HepG2 (cell line): ENCODE data around the gene TBCD. TPM values are rescaled to one million over a fixed set of nuclear protein-coding genes. Genes with fewer than 3 reads are reported as not detected.

Source experiments
- ATAC-seq: fragments of 200-7000 bp; cut with Tn5 transposase; 3 replicates; pipeline ENCODE4 v1.9.1; 2020; ENCODE audit warnings: mild to moderate bottlenecking, moderate library complexity
- BruUV-seq: library from RNA; stranded (reverse); fragments of 400-500 nt; replicated peaks from 2 replicates; lab custom pipeline; 2021; lab: Mats Ljungman, UMichigan
- CTCF ChIA-PET: fragments of 300-600 bp; formaldehyde crosslinking; extraction: SDS; loops from one replicate; lab custom pipeline; 2021; ENCODE audit warnings: low total read pairs, inconsistent platforms, low intra/inter-chr PET ratio; lab: Yijun Ruan, JAX
- POLR2A ChIA-PET: fragments of 350-600 bp; sonication (Branson Sonifier 250); formaldehyde crosslinking; loops from one replicate; lab custom pipeline; 2020; ENCODE audit warnings: antibody characterized with exemption, inconsistent platforms; lab: Yijun Ruan, JAX
- DNase-seq: peaks from one replicate; pipeline ENCODE4 v3.0.0-alpha.2; 2015; ENCODE audit warnings: low spot score
- FAIRE-seq: peaks from 3 replicates; lab custom pipeline; 2011; peaks lifted over from hg19 to GRCh38; lab: Jason Lieb, UNC
- H2AFZ ChIP-seq: one replicate; pipeline ENCODE4 v1.6.1; 2011; ENCODE audit warnings: low read length, inconsistent platforms
- H3K27ac ChIP-seq: fragments of 300-600 bp; 3 replicates; pipeline ENCODE4 v1.8.0; 2011; ENCODE audit warnings: mixed run types, mild to moderate bottlenecking, mixed read lengths, low read length, inconsistent platforms; ENCODE audit not compliant: insufficient read depth; ENCODE audit errors: extremely low read length
- H3K27me3 ChIP-seq, 2 experiments: fragments of 200-600 bp in 1 of 2; 2 replicates in 1 of 2; 3 replicates in 1 of 2; pipeline versions ENCODE4 v1.6.0 to v1.8.0; 2011; ENCODE audit warnings: low read length in 2 of 2, mild to moderate bottlenecking in 2 of 2, moderate library complexity in 2 of 2, inconsistent platforms in 1 of 2; ENCODE audit not compliant: insufficient read depth in 2 of 2, control insufficient read depth in 1 of 2
- H3K36me3 ChIP-seq, 2 experiments: fragments of 200-600 bp in 1 of 2; replicated peaks in 1 of 2; 2 replicates in 1 of 2; 3 replicates in 1 of 2; pipeline versions ENCODE4 v1.5.1 to v1.8.0; 2011; ENCODE audit warnings: low read length in 2 of 2, inconsistent platforms in 1 of 2; ENCODE audit not compliant: insufficient read depth in 2 of 2, control insufficient read depth in 1 of 2
- H3K4me1 ChIP-seq: 2 replicates; pipeline ENCODE4 v1.5.1; 2012; ENCODE audit warnings: low read length, inconsistent platforms; ENCODE audit not compliant: insufficient read depth
- H3K4me2 ChIP-seq: 2 replicates; pipeline ENCODE4 v1.6.0; 2011; ENCODE audit warnings: low read depth, low read length, inconsistent platforms
- H3K4me3 ChIP-seq, 3 experiments: fragments of 200-600 bp in 1 of 3; sonication (generic), shearing (Covaris generic) in 1 of 3; replicated peaks in 1 of 3; 2 replicates each; pipeline ENCODE4 v1.5.1; 2011 to 2016; ENCODE audit warnings: low read length in 3 of 3, inconsistent platforms in 2 of 3, low read depth in 2 of 3, mild to moderate bottlenecking in 2 of 3, control low read depth in 1 of 3, mixed read lengths in 1 of 3; ENCODE audit not compliant: insufficient read depth in 1 of 3
- H3K79me2 ChIP-seq: one replicate; pipeline ENCODE4 v1.6.1; 2011; ENCODE audit warnings: low read length, inconsistent platforms; ENCODE audit not compliant: insufficient read depth
- H3K9ac ChIP-seq: 2 replicates; pipeline ENCODE4 v1.6.0; 2011; ENCODE audit warnings: mild to moderate bottlenecking, low read depth, low read length, inconsistent platforms; ENCODE audit not compliant: insufficient read depth
- H3K9me3 ChIP-seq: 2 replicates; pipeline ENCODE4 v1.5.1; 2012; ENCODE audit warnings: mild to moderate bottlenecking, low read length
- H4K20me1 ChIP-seq: 2 replicates; pipeline ENCODE4 v1.6.0; 2011; ENCODE audit warnings: inconsistent platforms, mild to moderate bottlenecking, low read length, moderate library complexity; ENCODE audit not compliant: insufficient read depth
- BORCS8-MEF2B ChIP-seq: sonication (generic); formaldehyde crosslinking; IDR thresholded peaks from 2 replicates; pipeline ENCODE4 v1.8.0; 2022; ENCODE audit warnings: mild to moderate bottlenecking, missing genetic modification reagents
- CTCF ChIP-seq: sonication (generic); formaldehyde crosslinking; IDR thresholded peaks from 2 replicates; pipeline ENCODE4 v1.5.0; 2020; ENCODE audit warnings: mild to moderate bottlenecking, missing genetic modification reagents, moderate library complexity
- ERF ChIP-seq: IDR thresholded peaks from 2 replicates; pipeline ENCODE4 v1.6.1; 2018; ENCODE audit warnings: missing biosample characterization, missing genetic modification reagents
- GZF1 ChIP-seq: sonication (generic); formaldehyde crosslinking; IDR thresholded peaks from 2 replicates; pipeline ENCODE4 v1.5.1; 2020; ENCODE audit warnings: mild to moderate bottlenecking, missing genetic modification reagents
- HDAC1 ChIP-seq: sonication (generic); formaldehyde crosslinking; IDR thresholded peaks from 2 replicates; pipeline ENCODE4 v1.5.1; 2020; ENCODE audit warnings: mild to moderate bottlenecking, missing genetic modification reagents
- HOXA5 ChIP-seq: sonication (generic); formaldehyde crosslinking; IDR thresholded peaks from 2 replicates; pipeline ENCODE4 v1.4.0; 2020; ENCODE audit warnings: missing genetic modification reagents
- MXD1 ChIP-seq: sonication (generic); formaldehyde crosslinking; IDR thresholded peaks from 2 replicates; pipeline ENCODE4 v1.4.0; 2020; ENCODE audit warnings: mild to moderate bottlenecking, missing genetic modification reagents
- MYC ChIP-seq: sonication (generic); formaldehyde crosslinking; IDR thresholded peaks from 2 replicates; pipeline ENCODE4 v1.9.0; 2021; ENCODE audit warnings: missing genetic modification reagents, borderline replicate concordance
- MZF1 ChIP-seq: sonication (generic); formaldehyde crosslinking; IDR thresholded peaks from 2 replicates; pipeline ENCODE4 v1.8.1; 2023; ENCODE audit warnings: mild to moderate bottlenecking, missing genetic modification reagents, borderline replicate concordance
- RXRA ChIP-seq: sonication (generic); formaldehyde crosslinking; IDR thresholded peaks from 2 replicates; pipeline ENCODE4 v1.5.1; 2020; ENCODE audit warnings: missing genetic modification reagents
- SAP130 ChIP-seq: IDR thresholded peaks from 2 replicates; pipeline ENCODE4 v1.6.1; 2016; ENCODE audit warnings: low read depth
- SRY ChIP-seq: sonication (generic); formaldehyde crosslinking; IDR thresholded peaks from 2 replicates; pipeline ENCODE4 v1.8.0; 2022; ENCODE audit warnings: mild to moderate bottlenecking, missing genetic modification reagents
- TEAD2 ChIP-seq: sonication (generic); formaldehyde crosslinking; IDR thresholded peaks from 2 replicates; pipeline ENCODE4 v1.9.0; 2021; ENCODE audit warnings: missing genetic modification reagents
- ZBTB49 ChIP-seq: sonication (generic); formaldehyde crosslinking; IDR thresholded peaks from 2 replicates; pipeline ENCODE4 v1.4.0; 2020; ENCODE audit warnings: missing genetic modification reagents, borderline replicate concordance
- ZNF230 ChIP-seq: sonication (generic); formaldehyde crosslinking; IDR thresholded peaks from 2 replicates; pipeline ENCODE4 v1.4.0; 2020; ENCODE audit warnings: mild to moderate bottlenecking, missing genetic modification reagents
- ZNF367 ChIP-seq: sonication (generic); formaldehyde crosslinking; IDR thresholded peaks from 2 replicates; pipeline ENCODE4 v1.4.0; 2020; ENCODE audit warnings: missing genetic modification reagents, borderline replicate concordance
- ZNF460 ChIP-seq: sonication (generic); formaldehyde crosslinking; IDR thresholded peaks from 2 replicates; pipeline ENCODE4 v1.5.1; 2020; ENCODE audit warnings: missing genetic modification reagents, mild to moderate bottlenecking, borderline replicate concordance
- ZNF549 ChIP-seq: sonication (generic); formaldehyde crosslinking; IDR thresholded peaks from 2 replicates; pipeline ENCODE4 v1.5.0; 2020; ENCODE audit warnings: missing genetic modification reagents
- ZNF629 ChIP-seq: sonication (generic); formaldehyde crosslinking; conservative IDR thresholded peaks from 2 replicates; pipeline ENCODE4 v1.5.0; 2020; ENCODE audit warnings: missing genetic modification reagents
- ZNF678 ChIP-seq: sonication (generic); formaldehyde crosslinking; IDR thresholded peaks from 2 replicates; pipeline ENCODE4 v1.4.0; 2020; ENCODE audit warnings: mild to moderate bottlenecking, missing genetic modification reagents
- ZNF776 ChIP-seq: sonication (generic); formaldehyde crosslinking; IDR thresholded peaks from 2 replicates; pipeline ENCODE4 v1.4.0; 2020; ENCODE audit warnings: mild to moderate bottlenecking, missing genetic modification reagents
- WGBS: methylation state at CpG from one replicate; pipeline ENCODE4 v1.1.6; 2017; ENCODE audit warnings: low lambda C conversion rate; 5-methylcytosine and 5-hydroxymethylcytosine counted together
- in situ Hi-C: cut with HindIII; loops from 2 replicates; pipeline ENCODE4 v1.10.0; 2017; ENCODE audit warnings: low pct_unique_long_range_greater_than_20kb; ENCODE audit not compliant: extremely low pct_ligation_motif_present
- intact Hi-C: fragments of 100-400 bp; cut with micrococcal nuclease; formaldehyde crosslinking; loops from one replicate; pipeline ENCODE4 v1.10.0; 2022; ENCODE audit not compliant: unreplicated experiment
- polyA plus RNA-seq, 8 experiments: library from polyadenylated mRNA; depleted of rRNA in 3 of 8; stranded (reverse) in 7 of 8; unstranded in 1 of 8; fragments of >200 nt; fragmentation: Illumina TruSeq in 4 of 8; extraction: Trizol in 4 of 8; gene quantifications; 2 replicates each; pipeline versions ENCODE4 v1.2.1 to v1.2.3, GENCODE V29; 2011 to 2016; ENCODE audit warnings: low read depth in 4 of 8, missing spikeins in 1 of 8, mixed read lengths in 1 of 8; ENCODE audit not compliant: insufficient read depth in 1 of 8
- total RNA-seq, 5 experiments: library from RNA; depleted of rRNA; stranded (reverse); fragments of >200 nt; fragmentation: Illumina TruSeq; extraction: Trizol; gene quantifications; 2 replicates each; pipeline ENCODE4 v1.2.3, GENCODE V29; 2016; ENCODE audit warnings: low read depth in 1 of 5

The TBCD gene
- total and polyA plus RNA-seq, 2 of the 13 experiments (the other 11 are each of a cell fraction or from before 2014, with no cell fraction given), result 33.9 to 54.8 TPM

GRCh38 chr17:82710499-82711232, 41.2 kb upstream of the TBCD start:
- CTCF ChIA-PET, result interaction anchor here (0.8 to 2.3 kb wide), 3 partner anchors 42 to 65 kb away, joined by 3 to 10 read pairs (median 7); no protein-coding TSS in a partner anchor
- no peak overlapping the region for H3K9ac ChIP-seq
- no peak for TF ChIP-seq GZF1 (CRISPR knock-in tag)
- no peak for TF ChIP-seq ZBTB49 (CRISPR knock-in tag)
- peak; percentile 32; the same call in 1 of the 2 replicates for TF ChIP-seq SAP130 (CRISPR knock-in tag)
- TF ChIP-seq RXRA (CRISPR knock-in tag), result no peak
- TF ChIP-seq BORCS8-MEF2B, result no peak
- no peak for TF ChIP-seq ZNF549
- TF ChIP-seq CTCF (CRISPR knock-in tag), result peak; percentile 67
- TF ChIP-seq ZNF776 (CRISPR knock-in tag), result 0 out of 2 replicates have a peak, but pooled peaks have one; percentile 33
- no peak for TF ChIP-seq MZF1
- no peak for TF ChIP-seq HOXA5 (CRISPR knock-in tag)
- no peak for TF ChIP-seq ZNF230 (CRISPR knock-in tag)
- 0 out of 2 replicates have a peak, but pooled peaks have one; percentile 19 for TF ChIP-seq SRY (CRISPR knock-in tag)
- TF ChIP-seq ZNF629 (CRISPR knock-in tag), result no peak
- TF ChIP-seq ERF (CRISPR knock-in tag), result no peak
- TF ChIP-seq ZNF367 (CRISPR knock-in tag), result no peak
- TF ChIP-seq TEAD2 (CRISPR knock-in tag), result no peak
- TF ChIP-seq ZNF678, result no peak
- TF ChIP-seq MYC (CRISPR knock-in tag), result peak; percentile 86
- 0 out of 2 replicates have a peak, but pooled peaks have one; percentile 39 for TF ChIP-seq HDAC1 (CRISPR knock-in tag)
- TF ChIP-seq MXD1 (CRISPR knock-in tag), result 0 out of 2 replicates have a peak, but pooled peaks have one; percentile 67
- no peak for TF ChIP-seq ZNF460 (CRISPR knock-in tag)

More at GRCh38 chr17:82710499-82711232, 41.2 kb upstream of the TBCD start:
- DNase-seq (no peak), FAIRE-seq (no peak), ATAC-seq (peak; percentile 13)
- POLR2A ChIA-PET, result interaction anchor here (0.9 kb wide), 1 partner anchor 28 kb away, joined by 4 read pairs; no protein-coding TSS in a partner anchor
- in situ Hi-C loops, result no loop called here
- no peaks in the 10 kb centered on the region for H4K20me1 ChIP-seq
- WGBS, result 47% methylated on average over 25 of the region's 29 CpGs
- no peaks in the 10 kb centered on the region for H3K36me3 ChIP-seq
- peak overlapping the region; percentile 41 for H3K4me2 ChIP-seq
- H3K4me3 ChIP-seq, result peak overlapping the region in 1 of 3 experiments; percentile 20; a peak in 1 of 6 replicates
- intact Hi-C loops, result loop anchor here (2.0 kb wide), 1 partner anchor 32 kb away; no protein-coding TSS in a partner anchor
- no peaks in the 10 kb centered on the region for H3K9me3 ChIP-seq
- peaks cover 57% of the 10 kb centered on the region for H3K4me1 ChIP-seq
- no peak overlapping the region for H2AFZ ChIP-seq
- H3K27me3 ChIP-seq, result peaks cover 5 to 21% of the 10 kb centered on the region in 2 experiments; a peak in 3 of 5 replicates
- H3K27ac ChIP-seq, result no peak overlapping the region
- no peaks in the 10 kb centered on the region for H3K79me2 ChIP-seq
- no TSS peak for BruUV-seq
